Endometrial microvascular endothelial cells (primary cell): Measurements from ENCODE around the gene EXOC3L1. TPM values are rescaled to one million over a fixed set of nuclear protein-coding genes. Genes with fewer than 3 reads are reported as not detected.

Source experiments
- in situ Hi-C: cut with HindIII; loops from 2 replicates; pipeline ENCODE4 v1.10.0; 2017; ENCODE audit warnings: low sequenced_read_pairs, low pct_unique_long_range_greater_than_20kb; ENCODE audit errors: inconsistent ontology term
- total RNA-seq: library from RNA; depleted of rRNA; stranded (reverse); fragments of >200 nt; gene quantifications from one replicate; pipeline ENCODE4 v1.2.3, GENCODE V29; 2015; ENCODE audit errors: inconsistent ontology term

Gene EXOC3L1
- total RNA-seq, 1 donor from 2014 or later = 6.9 TPM

DNA sequence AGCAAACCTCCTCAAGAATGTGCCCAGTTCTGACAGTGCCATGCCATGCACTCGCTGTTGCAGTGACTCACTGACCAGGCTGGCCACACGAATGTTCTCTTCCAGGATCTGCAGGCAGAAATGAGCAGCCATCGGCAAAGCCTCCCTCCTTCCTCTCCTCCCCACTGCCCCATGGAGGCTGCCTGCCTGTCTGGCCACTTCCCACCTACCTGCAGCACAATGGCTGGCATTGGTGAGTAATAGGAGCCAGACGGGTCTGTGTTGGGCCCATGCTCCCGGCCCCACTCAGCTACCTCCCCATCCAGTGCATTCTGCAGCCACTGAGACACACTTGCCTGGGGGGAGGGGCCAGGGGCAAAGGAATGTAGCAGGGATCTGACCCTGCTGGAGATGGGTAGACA lies 3.4 kb downstream of the EXOC3L1 start:
- in situ Hi-C loops = no loop called here

GRCh38 chr16:67185651-67186134 lies 4.2 kb downstream of the EXOC3L1 start:
- in situ Hi-C loops = no loop called here

DNA sequence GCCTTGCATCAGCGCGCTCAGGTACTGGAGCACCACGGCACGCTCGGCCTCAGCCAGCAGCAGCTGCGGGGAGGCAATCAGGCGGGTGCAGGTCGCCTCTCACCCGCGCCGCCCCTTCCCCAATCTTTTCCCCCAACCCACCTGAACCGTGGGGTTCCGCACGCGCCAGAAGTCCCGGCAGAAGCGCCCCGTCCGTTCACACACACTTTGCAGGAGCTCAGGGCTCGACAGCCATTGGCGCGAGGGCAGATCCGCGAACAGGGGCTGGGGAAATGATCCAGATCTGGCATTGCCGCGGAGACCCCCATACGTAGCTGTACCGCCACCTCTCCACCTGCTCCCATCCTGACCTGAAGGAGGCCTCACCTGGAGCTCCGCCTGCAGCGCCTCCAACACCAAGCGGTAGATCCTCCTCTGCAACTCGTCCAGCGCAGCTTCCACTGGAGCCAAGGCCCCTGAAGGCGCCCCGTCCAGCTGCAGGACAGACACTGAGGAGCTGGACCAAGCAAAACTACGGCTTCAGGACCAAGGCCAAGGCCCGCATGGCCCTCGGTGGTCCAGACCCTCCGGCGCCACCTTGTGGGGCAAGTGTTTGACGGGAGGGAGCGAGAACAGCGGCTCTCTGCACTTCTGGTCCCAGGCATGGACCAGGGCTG lies 4.8 kb downstream of the EXOC3L1 start:
- in situ Hi-C loops = no loop called here

DNA sequence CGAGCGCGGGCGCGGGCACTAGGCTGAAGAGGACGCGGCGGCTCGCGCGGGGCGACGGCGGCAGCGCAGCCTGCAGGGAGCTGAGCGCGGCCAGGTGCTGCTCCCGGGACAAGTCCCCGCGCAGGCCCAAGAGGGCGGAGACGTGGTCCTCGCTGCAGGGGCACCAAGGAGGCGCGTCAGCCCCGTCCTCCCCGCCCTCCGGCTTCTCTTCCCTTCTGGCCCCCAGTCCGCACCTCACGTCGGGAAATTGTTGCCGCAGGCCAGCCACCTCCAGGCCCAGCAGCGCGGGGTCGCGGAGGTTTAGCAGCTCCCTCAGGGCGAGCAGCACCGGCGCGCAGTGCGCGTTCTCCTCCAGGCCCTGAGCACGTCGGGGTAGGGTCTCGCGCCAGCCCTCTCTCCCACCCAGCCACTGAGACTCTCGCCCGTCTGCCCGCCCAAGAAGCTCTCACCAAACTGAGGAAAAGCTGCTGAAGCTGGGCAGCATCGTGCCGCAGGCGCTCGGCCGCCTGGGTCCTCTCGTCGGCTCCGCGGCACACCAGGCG lies 5.4 kb downstream of the EXOC3L1 start:
- in situ Hi-C loops = no loop called here

GRCh38 chr16:67183627-67184452 lies 6.1 kb downstream of the EXOC3L1 start, which contains the start of gene MATCAP1:
Gene MATCAP1 (minus strand): TSS chr16:67183963. CDS start chr16:67180610, 3,353 bp downstream.
- in situ Hi-C loops = no loop called here

- in situ Hi-C loops = no loop called here
Measured at GRCh38 chr16:67183284-67183626, 6.7 kb downstream of the EXOC3L1 start.

DNA sequence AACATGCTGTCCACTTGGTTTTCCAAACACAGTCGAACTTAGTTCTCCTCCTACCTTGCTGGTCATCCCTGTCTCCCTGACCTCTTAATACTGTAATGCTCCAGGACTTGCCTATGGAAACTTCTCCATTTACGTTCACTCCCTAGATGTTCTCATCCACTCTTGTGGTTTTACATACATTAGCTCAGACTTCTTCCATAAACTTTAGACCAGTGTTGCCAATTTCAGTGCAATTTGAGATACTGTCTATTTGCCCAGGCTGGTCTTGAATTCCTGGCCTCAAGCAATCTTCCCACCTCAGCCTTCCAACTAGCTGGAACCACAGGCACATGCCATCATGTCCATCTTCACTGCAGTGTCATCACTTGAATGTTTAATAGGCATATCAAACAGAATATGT lies 7.6 kb downstream of the EXOC3L1 start:
- in situ Hi-C loops = no loop called here

DNA sequence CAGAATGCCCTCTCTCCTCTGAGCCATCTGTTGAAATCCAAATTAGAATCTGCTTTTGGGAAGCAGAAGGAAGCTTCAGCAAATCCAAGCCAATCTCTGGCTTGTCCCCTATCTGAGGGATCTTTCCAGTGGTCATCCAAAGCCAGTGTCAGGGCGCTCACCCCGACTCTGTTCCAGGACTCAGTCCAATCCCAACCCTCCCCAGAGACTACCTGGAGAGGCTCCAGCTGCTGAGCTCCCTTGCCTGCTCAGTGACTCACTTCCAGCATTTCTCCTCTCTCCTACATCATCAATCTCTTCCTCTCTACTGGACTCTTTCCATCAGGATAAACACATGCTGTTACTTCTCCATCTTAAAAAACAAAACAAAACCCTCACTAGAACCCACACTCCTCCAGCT lies 8.6 kb downstream of the EXOC3L1 start:
- in situ Hi-C loops = no loop called here

DNA sequence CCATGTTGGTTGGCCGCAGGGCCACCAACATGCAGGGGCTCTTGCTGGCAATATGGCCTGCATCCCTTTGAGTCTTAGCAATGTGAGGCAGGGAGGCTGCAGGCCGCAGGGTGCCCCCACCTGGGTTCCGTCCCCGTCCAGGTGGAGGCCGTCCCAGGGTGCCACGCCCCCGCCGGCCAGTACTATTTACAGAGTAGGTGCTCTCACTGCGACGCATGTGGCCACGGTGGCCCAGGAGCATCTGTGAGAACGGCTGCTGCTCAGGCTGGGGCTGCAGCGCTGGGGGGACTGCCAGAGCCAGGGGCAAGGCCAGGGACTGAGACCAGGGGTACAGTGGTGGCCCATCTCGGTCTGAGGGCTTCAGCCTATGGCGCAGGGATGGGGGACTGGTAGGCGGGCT lies 9.8 kb downstream of the EXOC3L1 start:
- in situ Hi-C loops = no loop called here

- in situ Hi-C loops = no loop called here
Measured at GRCh38 chr16:67179421-67180080, 10.4 kb downstream of the EXOC3L1 start.

DNA sequence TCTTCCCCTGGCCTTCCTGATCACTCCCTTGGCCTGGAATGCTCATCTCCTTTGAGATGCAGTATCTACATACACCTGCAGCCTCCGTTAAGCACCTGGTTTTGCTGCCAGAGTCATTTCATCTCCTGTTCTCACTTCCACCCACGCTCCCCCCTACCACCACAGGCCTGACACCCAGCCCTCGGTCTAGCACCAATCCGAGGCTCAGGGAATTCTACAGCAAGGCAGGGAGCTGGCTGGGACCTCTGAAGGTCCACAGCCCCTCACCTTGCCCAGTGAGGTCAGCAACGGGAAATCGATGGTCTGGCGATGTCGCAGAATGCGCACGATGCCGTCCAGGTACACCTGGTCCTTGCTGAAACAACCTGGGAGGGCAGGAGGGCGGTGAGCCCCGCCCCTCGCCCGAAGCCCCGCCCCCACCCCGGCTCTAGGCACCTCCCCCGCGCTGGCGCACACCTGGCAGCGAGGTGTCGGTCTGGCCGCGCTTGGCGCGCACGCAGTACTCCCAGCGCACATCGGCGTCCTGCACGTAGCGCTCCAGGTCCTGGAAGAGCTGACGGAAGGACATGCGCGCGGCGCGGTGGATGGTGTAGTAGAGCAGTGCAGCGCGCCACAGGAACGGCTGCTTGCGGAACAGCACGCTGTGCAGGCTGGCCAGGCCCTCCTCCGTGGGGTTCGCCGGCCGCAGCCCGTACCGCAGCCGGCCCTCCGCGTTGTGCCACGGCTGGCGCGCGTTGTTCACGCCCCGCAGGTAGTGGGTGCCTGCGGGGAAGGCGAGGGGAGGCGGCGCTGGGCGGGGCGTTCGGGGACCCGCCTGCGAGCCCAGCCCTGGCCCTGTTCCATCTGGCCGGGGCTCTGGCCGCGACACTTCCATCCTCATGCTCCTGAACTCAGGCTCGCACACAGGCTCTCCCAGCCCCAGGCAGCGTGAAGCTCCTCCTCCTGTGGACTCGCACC lies 11.9 kb downstream of the EXOC3L1 start:
- in situ Hi-C loops = no loop called here

GRCh38 chr16:67176662-67177061 lies 13.3 kb downstream of the EXOC3L1 start:
- in situ Hi-C loops = no loop called here

DNA sequence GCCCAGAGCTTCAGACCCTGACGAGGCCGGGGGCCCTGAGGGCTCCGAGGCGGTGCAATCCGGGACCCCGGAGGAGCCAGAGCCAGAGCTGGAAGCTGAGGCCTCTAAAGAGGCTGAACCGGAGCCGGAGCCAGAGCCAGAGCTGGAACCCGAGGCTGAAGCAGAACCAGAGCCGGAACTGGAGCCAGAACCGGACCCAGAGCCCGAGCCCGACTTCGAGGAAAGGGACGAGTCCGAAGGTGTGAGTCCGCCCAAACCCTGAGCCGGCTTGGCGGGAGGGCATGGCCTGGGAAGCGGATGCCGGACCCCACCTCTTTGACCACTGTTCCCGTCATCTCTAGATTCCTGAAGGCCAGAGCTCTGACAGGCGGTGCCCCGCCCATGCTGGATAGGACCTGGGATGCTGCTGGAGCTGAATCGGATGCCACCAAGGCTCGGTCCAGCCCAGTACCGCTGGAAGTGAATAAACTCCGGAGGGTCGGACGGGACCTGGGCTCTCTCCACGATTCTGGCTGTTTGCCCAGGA lies 15.2 kb downstream of the EXOC3L1 start:
- in situ Hi-C loops = no loop called here

- in situ Hi-C loops = no loop called here
Measured at GRCh38 chr16:67173808-67174705, 15.9 kb downstream of the EXOC3L1 start.

- in situ Hi-C loops = no loop called here
Measured at GRCh38 chr16:67173323-67173722, 16.6 kb downstream of the EXOC3L1 start.

- in situ Hi-C loops = no loop called here
Measured at GRCh38 chr16:67170949-67171649, 18.8 kb downstream of the EXOC3L1 start.
